Embryonic facial prominence (tissue), 1 donor: ENCODE data around the gene ABITRAM.
"Not testable (repeated sequence)": the region's sequence is repeated elsewhere in the genome, so short reads cannot be mapped to it uniquely, and the experiment has no call there.

Experiments used
- DNase-seq: peaks from one replicate; pipeline ENCODE4 v3.0.0-alpha.2; 2016; ENCODE audit errors: extremely low spot score

ABITRAM gene

GRCh38 chr9:108934323-108934893, at the start of gene ABITRAM:
Gene ABITRAM (plus strand): TSS chr9:108934400. CDS start chr9:108934487, 87 bp downstream.
- peak; percentile 75 for DNase-seq

GRCh38 chr9:108884701-108885100, 49.5 kb upstream of the ABITRAM start:
- DNase-seq, result no peak

GRCh38 chr9:108885643-108886348, 48.4 kb upstream of the ABITRAM start:
- no peak for DNase-seq

- not testable (repeated sequence) for DNase-seq
Observed at GRCh38 chr9:108886594-108887271, 47.5 kb upstream of the ABITRAM start.

- DNase-seq, result no peak
Observed at GRCh38 chr9:108889649-108890067, 44.5 kb upstream of the ABITRAM start.

GRCh38 chr9:108894225-108894997, 39.8 kb upstream of the ABITRAM start:
- no peak for DNase-seq

GRCh38 chr9:108897324-108898096, 36.7 kb upstream of the ABITRAM start:
- DNase-seq, result no peak

- DNase-seq, result not testable (repeated sequence)
Observed at GRCh38 chr9:108899023-108899695, 35.0 kb upstream of the ABITRAM start.

GRCh38 chr9:108900176-108900575, 34.0 kb upstream of the ABITRAM start:
- DNase-seq, result no peak

GRCh38 chr9:108903420-108904103, 30.6 kb upstream of the ABITRAM start:
- no peak for DNase-seq

GRCh38 chr9:108904161-108904560, 30.0 kb upstream of the ABITRAM start:
- no peak for DNase-seq

- no peak for DNase-seq
Observed at GRCh38 chr9:108905494-108905893, 28.7 kb upstream of the ABITRAM start.

- no peak for DNase-seq
Observed at GRCh38 chr9:108910402-108910801, 23.8 kb upstream of the ABITRAM start.

GRCh38 chr9:108910914-108911313, 23.3 kb upstream of the ABITRAM start:
- DNase-seq, result no peak

GRCh38 chr9:108911820-108912219, 22.4 kb upstream of the ABITRAM start:
- DNase-seq, result no peak

GRCh38 chr9:108913391-108913790, 20.8 kb upstream of the ABITRAM start:
- DNase-seq, result no peak

GRCh38 chr9:108919517-108919916, 14.7 kb upstream of the ABITRAM start:
- DNase-seq, result no peak

- DNase-seq, result not testable (repeated sequence)
Observed at GRCh38 chr9:108920401-108920800, 13.8 kb upstream of the ABITRAM start.

- no peak for DNase-seq
Observed at GRCh38 chr9:108921200-108921599, 13.0 kb upstream of the ABITRAM start.

GRCh38 chr9:108924466-108924865, 9.7 kb upstream of the ABITRAM start:
- no peak for DNase-seq
